HG02981 (cell line): ENCODE data around the gene MFF.

Experiments
- ATAC-seq: cut with Tn5 transposase; IDR thresholded peaks from one replicate; pipeline ENCODE4 v1.9.1; 2021; ENCODE audit warnings: mild to moderate bottlenecking, moderate library complexity; ENCODE audit not compliant: unreplicated experiment

MFF gene

GRCh38 chr2:227404585-227405271 lies 79.7 kb downstream of the MFF start:
- ATAC-seq = no peak

- peak; percentile 32 for ATAC-seq
Measured at GRCh38 chr2:227406177-227407031, 81.4 kb downstream of the MFF start.
